Pancreas (tissue), 10 donors: ENCODE data around the gene MAPK13. TPM values are rescaled to one million over a fixed set of nuclear protein-coding genes. Genes with fewer than 3 reads are reported as not detected.

ENCODE experiments used
- ATAC-seq, 4 donors: fragments of 200-7000 bp; cut with Tn5 transposase; one replicate each; pipeline versions ENCODE4 v1.8.0 to v1.9.1; 2020; ENCODE audit warnings: mild to moderate bottlenecking in 4 of 4, moderate library complexity in 4 of 4
- DNase-seq, 6 donors: peaks; one replicate each; pipeline ENCODE4 v3.0.0-alpha.2; 2020
- FAIRE-seq: peaks from 2 replicates; lab custom pipeline; 2012; peaks lifted over from hg19 to GRCh38; lab: Jason Lieb, UNC
- H3K27ac ChIP-seq, 4 donors: fragments of 200-600 bp; sonication (generic); 1 replicate in 3 of 4; 2 replicates in 1 of 4; pipeline versions ENCODE4 v1.5.0 to v1.8.0; 2020
- H3K27me3 ChIP-seq, 4 donors: fragments of 200-600 bp; one replicate each; pipeline ENCODE4 v1.8.0; 2021
- H3K36me3 ChIP-seq, 3 donors: fragments of 200-600 bp; sonication (generic) in 1 of 3; one replicate each; pipeline versions ENCODE4 v1.5.0 to v1.8.0; 2020 to 2021
- H3K4me1 ChIP-seq, 3 donors: fragments of 200-600 bp; one replicate each; pipeline ENCODE4 v1.8.0; 2021
- H3K4me3 ChIP-seq, 4 donors: fragments of 200-600 bp; sonication (generic) in 2 of 4; one replicate each; pipeline versions ENCODE4 v1.5.0 to v1.8.0; 2020 to 2021
- H3K9me3 ChIP-seq, 4 donors: fragments of 200-600 bp; one replicate each; pipeline ENCODE4 v1.8.0; 2021
- WGBS, 2 donors: extraction: QIAGEN DNeasy Blood & Tissue Kit; methylation state at CpG; one replicate each; pipeline ENCODE4 v1.1.7; 2013; 5-methylcytosine and 5-hydroxymethylcytosine counted together
- intact Hi-C, 3 donors: fragments of 100-400 bp; cut with DNase I; formaldehyde crosslinking; loops; one replicate each; pipeline versions ENCODE4 v1.11.1 to v1.14.2; 2022
- polyA plus RNA-seq, 2 donors: library from polyadenylated mRNA; stranded (reverse); fragments of 200-250 nt; gene quantifications; one replicate each; pipeline ENCODE4 v1.2.3, GENCODE V29; 2013
- total RNA-seq, 6 donors: library from RNA; stranded (reverse); fragmentation: NEBNext Ultra II Directional in 4 of 6; extraction: Animal tissue kit (Norgen Biotek cat#: 25700) in 4 of 6; gene quantifications; one replicate each; pipeline versions ENCODE4 v1.2.1 to v1.2.4, GENCODE V29; 2021 to 2023
- TF ChIP-seq, protein P1 (sequence below), 4 donors: fragments of 200-600 bp; sonication (generic) in 3 of 4; IDR thresholded peaks; one replicate each; pipeline versions ENCODE4 v1.5.0 to v1.8.0; 2021; ENCODE audit warnings: antibody characterized with exemption in 4 of 4
- donor health status: healthy with polysubstance abuse.
- donor health status: DM: no; HTN: no; CAD: no; lungs with moderate emphysema.
- donor health status: DM: no; HTN: no; CAD: no.
- donor health status: control.
- donor health status: control.
- donor health status: Bipolar disorder and iron deficiency.
- donor health status: DM: yes; HTN: yes; CAD: no.
- donor health status: DM: no; HTN: no; CAD: no.
- donor health status: DM: no; HTN: no; CAD: no.
- donor health status: DM: yes; HTN: yes; CAD: no.

The MAPK13 gene
- total and polyA plus RNA-seq, 8 donors, result 20.2 to 46.3 (median 34.0) TPM

DNA sequence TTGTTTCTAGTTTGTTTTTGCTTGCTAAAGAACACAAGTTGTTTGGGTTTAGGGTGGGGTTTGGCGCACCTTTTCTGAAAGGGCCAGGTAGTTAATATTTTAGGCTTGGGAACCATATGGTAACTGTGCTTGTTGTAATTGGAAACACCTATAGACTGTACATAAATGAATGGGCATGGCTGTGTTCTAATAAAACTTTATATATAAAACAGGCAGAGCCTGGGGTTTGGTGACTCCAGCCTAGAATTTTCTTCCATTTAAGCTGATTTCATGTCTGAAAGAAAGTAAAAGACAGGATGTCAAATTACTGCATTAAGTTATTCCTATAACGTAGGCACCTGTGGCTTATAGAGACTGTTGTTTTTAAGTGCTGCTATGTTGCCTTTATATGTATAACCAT is 36.1 kb upstream of the MAPK13 start:
- FAIRE-seq, result no peak
- ATAC-seq, result no peak
- Histone ChIP-seq H3K27me3 (no peaks in the 10 kb centered on the region), H3K9me3 (no peaks in the 10 kb centered on the region), H3K27ac (no peak overlapping the region), H3K36me3 (no peaks in the 10 kb centered on the region), H3K4me1 (no peaks in the 10 kb centered on the region), H3K4me3 (no peak overlapping the region)
- WGBS, 2 donors, result 97 to 98% methylated on average over 2 of the region's 2 CpGs
- no peak for DNase-seq
- intact Hi-C loops, result loop anchor here in 2 of 3 donors (2.0 to 10.0 kb wide), 2 partner anchors 67 to 69 kb away; partner anchors contain the start of genes MAPK14 (in 2 of the 2) and SLC26A8 (in 1 of the 2)
- TF ChIP-seq, protein P1, sequence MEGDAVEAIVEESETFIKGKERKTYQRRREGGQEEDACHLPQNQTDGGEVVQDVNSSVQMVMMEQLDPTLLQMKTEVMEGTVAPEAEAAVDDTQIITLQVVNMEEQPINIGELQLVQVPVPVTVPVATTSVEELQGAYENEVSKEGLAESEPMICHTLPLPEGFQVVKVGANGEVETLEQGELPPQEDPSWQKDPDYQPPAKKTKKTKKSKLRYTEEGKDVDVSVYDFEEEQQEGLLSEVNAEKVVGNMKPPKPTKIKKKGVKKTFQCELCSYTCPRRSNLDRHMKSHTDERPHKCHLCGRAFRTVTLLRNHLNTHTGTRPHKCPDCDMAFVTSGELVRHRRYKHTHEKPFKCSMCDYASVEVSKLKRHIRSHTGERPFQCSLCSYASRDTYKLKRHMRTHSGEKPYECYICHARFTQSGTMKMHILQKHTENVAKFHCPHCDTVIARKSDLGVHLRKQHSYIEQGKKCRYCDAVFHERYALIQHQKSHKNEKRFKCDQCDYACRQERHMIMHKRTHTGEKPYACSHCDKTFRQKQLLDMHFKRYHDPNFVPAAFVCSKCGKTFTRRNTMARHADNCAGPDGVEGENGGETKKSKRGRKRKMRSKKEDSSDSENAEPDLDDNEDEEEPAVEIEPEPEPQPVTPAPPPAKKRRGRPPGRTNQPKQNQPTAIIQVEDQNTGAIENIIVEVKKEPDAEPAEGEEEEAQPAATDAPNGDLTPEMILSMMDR (IDR thresholded peaks at IDR 0.05), result no peak

DNA sequence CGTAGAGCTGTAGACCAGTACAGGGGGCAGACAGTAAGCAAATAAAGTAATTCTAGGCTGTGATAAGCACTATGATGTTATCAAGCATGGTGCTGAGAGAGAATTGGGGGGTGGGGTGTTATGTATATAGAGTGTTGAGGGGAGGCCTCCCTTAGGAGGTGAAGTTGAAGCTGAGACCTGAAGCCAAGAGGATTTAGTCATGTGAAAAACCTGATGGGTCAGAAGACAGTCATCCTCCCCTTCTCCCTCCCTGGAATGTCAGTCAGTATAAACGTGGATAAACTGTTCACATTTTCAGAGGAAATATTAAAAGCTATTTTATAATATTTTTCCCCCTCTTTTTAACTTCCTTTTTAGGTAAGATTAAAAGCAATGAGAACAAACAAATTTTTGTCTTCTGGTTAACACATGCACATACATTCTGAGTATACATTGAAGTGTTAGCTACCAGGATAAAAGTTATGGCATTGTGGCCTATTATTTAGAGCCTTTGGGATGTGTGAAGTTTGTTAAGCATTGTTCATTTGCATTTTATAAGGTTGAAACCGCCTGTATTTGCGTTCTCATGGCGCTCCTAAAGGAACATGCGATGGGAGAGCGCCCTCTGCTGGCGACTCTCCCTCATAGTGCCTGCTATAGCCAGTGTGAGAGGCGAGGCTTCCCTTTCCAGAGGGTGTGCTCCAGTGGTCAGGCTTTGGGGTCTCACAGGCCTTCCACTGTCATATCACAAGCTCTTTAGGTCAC is 35.4 kb upstream of the MAPK13 start:
- no peaks in the 10 kb centered on the region for H3K4me1 ChIP-seq
- H3K4me3 ChIP-seq, result no peak overlapping the region
- no peak overlapping the region for H3K27ac ChIP-seq
- WGBS, 2 donors, result 10% methylated on average over 9 of the region's 9 CpGs
- intact Hi-C loops, result loop anchor here in 2 of 3 donors (2.0 to 10.0 kb wide), 2 partner anchors 68 to 70 kb away; partner anchors contain the start of genes MAPK14 (in 2 of the 2) and SLC26A8 (in 1 of the 2)
- no peaks in the 10 kb centered on the region for H3K36me3 ChIP-seq
- H3K27me3 ChIP-seq, result no peaks in the 10 kb centered on the region
- no peak for FAIRE-seq
- H3K9me3 ChIP-seq, result no peaks in the 10 kb centered on the region
- DNase-seq, result peak; percentile 62 to 94 (median 80)
- ATAC-seq, result peak; percentile 95 to 97 (median 96)
- TF ChIP-seq, protein P1 (IDR thresholded peaks at IDR 0.05), result peak; percentile 86 to 95 (median 90)

DNA sequence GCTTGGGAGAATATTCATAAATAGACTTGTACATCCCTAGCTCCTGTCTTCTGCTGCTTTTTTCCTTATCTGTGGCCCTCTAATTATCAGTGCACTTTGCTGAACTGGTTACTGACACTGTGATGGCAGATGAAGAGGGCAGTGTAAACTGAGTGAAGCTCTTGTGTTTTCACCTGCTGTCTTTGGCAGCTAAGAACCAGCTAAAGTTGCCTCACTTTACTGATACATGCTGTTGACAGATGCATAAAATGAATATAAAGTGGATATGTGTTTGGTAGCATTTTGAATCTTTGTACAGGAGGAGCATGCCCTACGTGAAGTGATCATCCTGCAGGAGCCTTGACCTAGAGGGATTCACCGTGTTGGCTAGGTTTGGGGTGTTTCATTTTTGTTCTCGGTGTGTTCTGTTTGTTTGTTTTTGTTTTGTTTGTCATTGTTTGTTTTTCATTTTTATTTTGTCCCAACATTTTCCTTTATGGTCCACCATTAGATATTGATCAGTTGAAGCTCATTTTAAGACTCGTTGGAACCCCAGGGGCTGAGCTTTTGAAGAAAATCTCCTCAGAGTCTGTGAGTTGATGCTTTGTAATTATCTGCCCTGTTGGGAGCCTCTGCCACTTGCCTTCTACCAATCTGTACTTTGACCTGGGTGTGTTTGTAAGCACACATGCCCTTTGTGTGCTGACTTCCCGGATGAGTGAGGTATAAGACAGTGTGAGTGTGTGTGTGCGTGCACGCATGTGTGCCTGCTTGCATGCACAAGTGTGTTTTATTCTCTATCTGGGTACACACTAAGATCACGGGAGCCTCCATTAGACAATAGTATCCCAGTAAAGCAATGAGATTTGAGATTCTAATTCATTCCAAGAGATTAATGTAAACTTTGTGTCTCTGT is 34.6 kb upstream of the MAPK13 start:
- DNase-seq (no peak), FAIRE-seq (no peak), ATAC-seq (peak; percentile 11 to 70 (median 66))
- no peak overlapping the region for H3K27ac ChIP-seq
- no peaks in the 10 kb centered on the region for H3K36me3 ChIP-seq
- intact Hi-C loops, result loop anchor here in 2 of 3 donors (2.0 to 10.0 kb wide), 2 partner anchors 69 to 71 kb away; partner anchors contain the start of genes MAPK14 (in 2 of the 2) and SLC26A8 (in 1 of the 2)
- no peak overlapping the region for H3K4me3 ChIP-seq
- H3K4me1 ChIP-seq, result peaks cover 0 to 6% (median 0%) of the 10 kb centered on the region in 3 donors
- H3K9me3 ChIP-seq, result no peaks in the 10 kb centered on the region
- no peaks in the 10 kb centered on the region for H3K27me3 ChIP-seq
- TF ChIP-seq, protein P1 (IDR thresholded peaks at IDR 0.05), result no peak
- WGBS, 2 donors, result 54 to 60% methylated on average over 8 of the region's 8 CpGs

DNA sequence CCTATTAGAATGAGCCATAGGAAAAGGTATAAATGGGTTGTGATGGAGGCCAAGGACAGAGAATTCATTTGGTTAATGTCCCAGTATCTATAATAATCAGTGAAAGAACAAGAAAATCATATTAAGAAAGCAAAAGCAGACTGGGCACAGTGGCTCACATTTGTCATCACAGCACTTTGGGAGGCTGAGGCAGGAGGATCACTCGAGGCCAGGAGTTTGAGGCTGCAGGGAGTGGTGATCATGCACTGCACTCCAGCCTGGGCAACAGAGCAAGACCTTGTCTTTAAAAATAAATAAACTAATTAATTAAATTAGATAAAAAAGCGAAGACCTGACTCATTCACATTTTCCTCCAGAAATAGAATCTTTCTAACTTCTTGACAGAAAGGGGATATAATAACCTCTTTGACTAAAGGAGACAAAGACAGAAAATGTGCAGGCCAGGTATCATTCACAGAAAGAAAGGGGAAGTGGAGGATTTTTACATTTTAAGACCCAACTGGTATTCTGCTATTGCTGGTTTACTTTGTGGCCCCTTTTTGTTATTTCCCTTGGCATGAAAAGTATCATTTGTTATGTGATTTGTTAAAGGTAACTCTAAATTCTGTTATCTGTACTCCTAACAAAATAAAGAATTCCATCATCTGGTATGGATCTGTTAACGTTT is 31.9 kb upstream of the MAPK13 start:
- no peak for DNase-seq
- WGBS, 2 donors, result 84 to 88% methylated on average over 3 of the region's 3 CpGs
- FAIRE-seq, result no peak
- intact Hi-C loops, result loop anchor here in 1 of 3 donors (10.0 kb wide), 1 partner anchor 74 kb away; the partner anchor contains the start of genes MAPK14 and SLC26A8
- no peaks in the 10 kb centered on the region for H3K9me3 ChIP-seq
- no peaks in the 10 kb centered on the region for H3K27me3 ChIP-seq
- H3K36me3 ChIP-seq, result peaks cover 0 to 6% (median 0%) of the 10 kb centered on the region in 3 donors
- ATAC-seq, result no peak
- TF ChIP-seq, protein P1 (IDR thresholded peaks at IDR 0.05), result no peak
- no peak overlapping the region for H3K27ac ChIP-seq
- peaks cover 0 to 6% (median 0%) of the 10 kb centered on the region in 3 donors for H3K4me1 ChIP-seq
- no peak overlapping the region for H3K4me3 ChIP-seq
